Activated CD4-positive, alpha-beta T cell treated with anti-CD3 and anti-CD28 coated beads, Interleukin-2, amount 50 U/mL, for 16 hours (primary cell): Measurements from ENCODE around the gene GTF2IRD2.
A peak's percentile ranks its signal among the peaks of the same experiment; 100 is the strongest.
"Not testable (repeated sequence)": the region's sequence is repeated elsewhere in the genome, so short reads cannot be mapped to it uniquely, and the experiment has no call there.

Experiments
- DNase-seq: peaks from one replicate; pipeline ENCODE4 v3.0.0-alpha.2; 2020

Gene GTF2IRD2

GRCh38 chr7:74850833-74851721 is at the start of gene GTF2IRD2:
Gene GTF2IRD2 (minus strand): TSS chr7:74851605. CDS start chr7:74836378, 15,227 bp downstream.
- DNase-seq, result not testable (repeated sequence)

DNA sequence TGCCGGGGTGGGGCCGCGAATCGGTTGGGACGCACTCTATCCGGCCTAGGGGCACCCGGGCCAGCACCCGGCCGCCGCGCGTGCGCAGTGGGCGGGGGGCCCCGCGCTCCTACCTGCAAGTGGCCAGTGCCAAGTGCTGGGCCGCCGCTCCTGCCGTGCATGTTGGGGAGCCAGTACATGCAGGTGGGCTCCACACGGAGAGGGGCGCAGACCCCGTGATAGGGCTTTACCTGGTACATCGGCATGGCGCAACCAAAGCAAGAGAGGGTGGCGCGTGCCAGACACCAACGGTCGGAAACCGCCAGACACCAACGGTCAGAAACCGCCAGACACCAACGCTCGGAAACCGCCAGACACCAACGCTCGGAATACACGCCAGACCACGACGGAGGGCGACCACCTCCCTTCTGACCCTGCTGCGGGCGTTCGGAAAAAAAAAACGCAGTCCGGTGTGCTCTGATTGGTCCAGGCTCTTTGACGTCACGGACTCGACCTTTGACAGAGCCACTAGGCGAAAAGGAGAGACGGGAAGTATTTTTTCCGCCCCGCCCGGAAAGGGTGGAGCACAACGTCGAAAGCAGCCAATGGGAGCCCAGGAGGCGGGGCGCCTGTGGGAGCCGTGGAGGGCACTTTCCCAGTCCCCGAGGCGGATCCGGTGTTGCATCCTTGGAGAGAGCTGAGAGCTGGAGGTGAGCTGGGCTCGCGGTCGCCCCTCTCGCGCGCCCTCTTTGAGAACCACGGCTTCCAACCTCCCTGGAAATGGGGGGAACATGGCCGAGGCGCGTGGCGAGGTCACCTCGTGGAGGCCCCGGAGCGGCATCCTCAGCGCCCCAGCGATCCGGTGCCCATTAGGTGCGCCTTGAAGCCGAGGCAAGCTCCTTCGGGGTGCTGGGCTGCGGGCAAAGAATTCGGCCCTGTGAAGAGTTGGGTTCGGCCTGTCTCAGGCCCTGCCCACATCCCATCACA is 39.0 kb upstream of the GTF2IRD2 start:
- peak; percentile 89 for DNase-seq

DNA sequence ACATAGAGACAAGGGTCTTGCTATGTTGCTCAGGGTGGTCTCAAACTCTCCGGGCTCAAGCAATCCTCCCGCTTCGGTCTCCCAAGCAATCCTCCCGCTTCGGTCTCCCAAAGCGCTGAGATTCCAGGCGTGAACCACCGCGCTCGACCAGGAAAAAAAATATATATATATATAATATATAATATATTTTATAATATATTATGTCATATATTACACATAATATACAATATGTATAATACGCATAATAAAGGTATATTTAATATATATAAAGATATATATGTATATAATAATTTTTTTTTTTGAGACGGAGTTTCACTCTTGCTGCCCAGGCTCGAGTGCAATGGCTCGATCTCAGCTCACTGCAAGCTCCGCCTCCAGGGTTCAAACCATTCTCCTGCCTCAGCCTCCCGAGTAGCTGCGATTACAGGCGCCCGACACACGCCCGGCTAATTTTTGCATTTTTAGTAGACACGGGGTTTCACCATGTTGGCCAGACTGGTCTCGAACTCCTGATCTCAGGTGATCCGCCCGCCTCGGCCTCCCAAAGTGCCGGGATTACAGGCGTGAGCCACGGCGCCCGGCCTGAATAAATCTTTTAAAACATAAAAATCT is 38.2 kb upstream of the GTF2IRD2 start:
- not testable (repeated sequence) for DNase-seq

GRCh38 chr7:74885295-74885694 is 33.9 kb upstream of the GTF2IRD2 start:
- not testable (repeated sequence) for DNase-seq

DNA sequence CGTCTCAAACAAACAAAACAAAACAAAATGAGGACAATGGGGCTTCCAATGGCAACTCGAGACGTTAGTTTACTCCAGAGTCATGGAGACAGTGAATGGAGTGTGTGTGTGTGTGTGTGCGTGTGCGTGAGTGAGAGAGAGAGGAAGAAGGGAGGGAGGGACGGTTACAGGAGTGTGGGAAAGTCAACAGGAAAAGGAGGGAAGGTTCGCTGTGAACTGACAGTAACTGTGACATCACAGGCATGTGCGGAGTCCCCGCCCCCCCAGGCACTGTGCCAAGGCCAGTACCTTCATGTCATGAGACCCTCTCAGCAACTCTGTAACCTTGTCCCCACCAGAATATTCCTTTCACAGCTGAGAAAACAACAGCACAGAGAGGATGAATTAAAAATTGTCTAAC is 30.7 kb upstream of the GTF2IRD2 start:
- DNase-seq, result not testable (repeated sequence)

DNA sequence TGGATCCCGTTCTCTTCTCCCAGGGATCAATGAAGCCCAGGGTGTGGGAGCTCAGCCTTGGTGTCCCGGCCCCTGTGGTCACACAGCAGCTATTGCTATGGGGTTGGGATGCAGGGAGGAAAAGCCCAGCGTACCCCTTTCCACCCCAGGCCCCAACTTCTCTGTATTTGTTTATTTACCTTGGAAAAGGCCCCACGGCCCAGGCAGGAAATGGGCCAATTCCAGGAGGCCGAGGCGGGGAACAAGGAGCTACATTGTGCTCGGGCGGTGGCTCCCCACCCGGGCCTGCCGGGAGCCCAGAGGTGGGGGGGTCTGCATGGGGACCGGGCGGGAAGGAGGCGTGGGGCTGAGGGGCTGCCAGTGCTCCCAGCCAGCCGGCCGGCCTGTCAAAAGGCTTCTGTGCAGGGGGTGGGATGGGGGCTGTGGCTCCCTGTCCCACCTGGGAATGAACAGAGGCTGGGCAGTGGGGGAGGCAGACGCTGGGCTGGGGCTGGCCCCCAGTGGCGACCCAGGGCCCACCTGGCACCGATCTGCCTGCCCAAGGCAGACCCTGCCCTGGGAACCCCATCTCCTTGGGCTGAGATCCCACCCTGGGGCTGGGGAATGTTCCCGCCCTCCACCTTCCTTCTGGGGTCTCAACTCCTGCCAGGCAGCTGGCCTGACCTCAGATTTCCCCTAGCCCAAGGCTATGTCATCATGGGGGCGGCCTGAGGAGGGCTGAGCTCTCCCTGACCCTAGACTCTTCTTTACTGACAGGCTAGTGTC is 23.5 kb upstream of the GTF2IRD2 start:
- DNase-seq, result not testable (repeated sequence)

- not testable (repeated sequence) for DNase-seq
Observed at GRCh38 chr7:74874104-74874747, 22.8 kb upstream of the GTF2IRD2 start.

DNA sequence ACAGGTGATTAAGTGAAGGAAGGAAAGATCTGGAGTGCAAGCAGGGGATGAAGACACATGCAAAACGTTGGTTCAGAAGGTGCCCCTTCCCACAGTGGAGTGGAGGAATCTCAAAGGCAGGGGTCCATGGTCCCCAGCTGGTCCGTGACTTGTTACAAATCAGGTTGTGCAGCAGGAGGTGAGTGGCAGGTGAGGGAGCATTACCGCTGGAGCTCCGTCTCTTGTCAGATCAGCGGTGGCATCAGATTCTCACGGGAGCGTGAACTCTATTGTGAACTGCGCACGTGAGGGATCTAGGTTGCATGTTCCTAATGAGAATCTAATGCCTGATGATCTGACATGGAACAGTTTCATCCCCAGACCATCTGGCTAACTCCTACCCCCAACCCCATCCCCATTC is 21.1 kb upstream of the GTF2IRD2 start:
- not testable (repeated sequence) for DNase-seq

- not testable (repeated sequence) for DNase-seq
Observed at GRCh38 chr7:74865777-74866176, 14.4 kb upstream of the GTF2IRD2 start.

DNA sequence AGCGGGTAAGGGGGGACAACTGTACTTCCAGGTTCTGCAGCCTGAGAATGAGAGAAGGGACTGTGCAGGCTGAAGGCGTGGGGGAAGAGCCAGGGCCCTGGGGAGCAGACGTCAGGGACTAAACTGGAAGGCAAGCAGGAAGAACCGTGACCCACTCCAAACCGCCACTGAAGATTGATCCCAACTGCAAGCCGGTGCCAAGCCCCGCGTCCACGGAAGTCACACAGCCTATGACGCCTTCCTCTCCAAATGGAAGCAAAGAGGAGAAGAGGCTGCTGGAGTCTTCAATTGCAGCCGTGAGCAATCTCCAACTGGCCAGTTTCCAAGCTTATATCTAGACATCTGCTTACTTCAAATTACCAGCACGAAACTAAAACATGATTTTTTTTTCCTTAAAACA is 1.6 kb downstream of the GTF2IRD2 start:
- DNase-seq, result not testable (repeated sequence)

DNA sequence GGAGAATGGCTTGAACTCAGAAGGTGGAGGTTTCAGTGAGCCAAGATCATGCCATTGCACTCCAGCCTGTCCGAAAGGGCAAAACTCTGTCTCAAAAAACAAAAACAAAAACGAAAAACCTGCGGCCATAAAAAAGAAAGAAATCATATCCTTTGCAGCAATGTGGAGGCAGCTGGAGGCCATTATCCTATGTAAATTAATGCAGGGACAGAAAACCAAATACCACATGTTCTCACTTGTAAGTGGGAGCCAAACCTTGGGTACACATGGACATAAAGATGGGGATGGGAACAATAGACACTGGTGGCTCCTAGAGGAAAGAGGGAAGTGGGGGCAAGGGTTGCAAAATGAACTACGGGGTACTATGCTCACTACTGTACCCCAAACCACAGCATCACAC is 21.0 kb downstream of the GTF2IRD2 start:
- DNase-seq, result not testable (repeated sequence)

GRCh38 chr7:74829959-74830358 is 21.4 kb downstream of the GTF2IRD2 start:
- not testable (repeated sequence) for DNase-seq

DNA sequence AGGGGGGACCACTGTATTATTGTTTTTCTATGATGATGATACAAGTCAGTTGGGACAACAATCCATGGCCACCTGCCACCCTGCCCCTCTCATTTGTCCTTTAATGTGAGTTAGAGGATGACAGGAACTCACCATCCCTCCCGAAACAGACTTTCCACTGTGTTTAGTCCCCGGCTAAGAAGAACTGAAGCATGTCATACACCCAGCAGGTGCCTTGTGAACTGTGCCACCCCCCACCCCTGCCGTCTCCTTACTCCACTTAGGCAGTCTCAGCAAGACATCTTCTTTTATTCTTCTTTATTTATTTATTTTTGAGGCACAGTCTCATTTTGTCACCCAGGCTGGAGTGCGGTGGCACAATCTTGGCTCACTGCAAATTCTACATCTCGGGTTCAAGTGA is 30.1 kb downstream of the GTF2IRD2 start:
- not testable (repeated sequence) for DNase-seq

DNA sequence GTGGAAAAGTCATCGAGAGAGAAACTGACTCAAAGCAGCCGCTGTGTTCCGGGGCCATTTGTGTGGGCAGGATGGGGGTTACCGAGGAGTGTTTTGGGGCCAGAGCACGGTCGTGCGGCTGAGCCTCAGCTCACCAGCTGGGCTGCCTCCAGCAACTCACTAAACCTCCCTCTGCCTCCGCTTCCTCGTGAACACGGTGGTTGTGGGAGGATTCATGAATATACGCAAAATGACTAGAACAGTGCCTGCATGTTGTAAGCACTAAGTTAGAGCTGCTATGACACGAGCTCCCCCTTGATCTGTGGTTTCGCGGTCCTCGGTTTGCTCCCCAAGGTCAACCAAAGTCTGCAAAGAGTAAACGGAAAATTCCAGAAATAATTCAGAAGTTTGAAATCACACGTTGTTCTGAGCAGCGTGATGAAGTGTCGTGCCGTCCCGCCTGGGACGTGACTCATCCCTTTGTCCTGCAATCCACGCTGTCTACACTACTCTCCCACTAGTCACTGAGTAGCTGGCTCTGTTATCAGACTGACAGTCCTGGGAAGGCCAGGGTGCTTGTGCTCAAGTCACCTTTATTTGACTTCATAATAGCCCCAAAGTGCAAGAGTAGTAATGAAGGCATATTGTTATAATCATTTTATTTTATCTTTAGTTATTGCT is 31.1 kb downstream of the GTF2IRD2 start:
- not testable (repeated sequence) for DNase-seq

DNA sequence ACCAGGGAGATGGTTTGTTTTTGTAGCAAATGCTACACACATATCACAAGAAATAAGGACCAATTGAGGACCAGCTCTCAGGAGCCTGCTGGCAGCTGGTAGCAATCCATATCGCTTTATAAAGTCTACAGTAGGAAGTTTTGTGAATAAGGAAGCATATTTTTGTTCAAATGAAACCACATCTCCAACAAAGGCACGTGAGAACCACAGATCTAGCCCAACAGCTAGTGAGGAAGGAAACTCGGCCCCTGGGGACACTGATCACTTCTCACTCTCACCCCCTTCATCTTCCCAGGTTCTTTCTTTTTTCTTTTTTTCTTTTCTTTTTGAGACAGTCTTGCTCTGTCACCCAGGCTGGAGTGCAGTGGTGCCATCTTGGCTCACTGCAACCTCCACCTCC is 35.5 kb downstream of the GTF2IRD2 start:
- DNase-seq, result not testable (repeated sequence)

- DNase-seq, result peak; percentile 24
Observed at GRCh38 chr7:74798644-74799043, 52.8 kb downstream of the GTF2IRD2 start.

GRCh38 chr7:74797848-74798622 is 53.4 kb downstream of the GTF2IRD2 start:
- DNase-seq, result not testable (repeated sequence)

DNA sequence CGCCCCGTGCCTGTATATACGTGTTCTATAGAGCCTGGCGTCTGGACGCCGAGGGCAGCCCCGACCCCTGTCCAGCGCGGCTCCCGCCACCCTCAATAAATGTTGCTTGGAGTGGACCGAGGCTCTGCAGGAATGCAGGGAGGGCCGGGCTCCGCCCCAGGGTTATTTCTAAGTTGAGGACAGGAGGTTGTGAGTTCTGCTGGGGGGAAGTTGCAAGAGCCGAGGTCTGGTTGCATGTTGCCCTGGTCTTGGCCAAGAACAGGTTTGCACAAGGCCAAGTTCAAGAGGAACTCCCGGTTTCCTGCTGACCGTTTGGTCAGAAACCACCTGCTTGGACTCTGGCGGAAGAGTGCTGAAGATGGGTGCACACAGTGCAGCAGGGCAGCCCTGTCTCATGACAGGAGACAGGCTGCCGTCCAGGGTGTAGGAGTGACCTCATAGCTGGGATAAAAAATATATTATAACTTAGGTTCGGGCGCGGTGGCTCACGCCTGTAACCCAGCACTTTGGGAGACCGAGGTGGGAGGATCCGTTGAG is 62.1 kb downstream of the GTF2IRD2 start:
- not testable (repeated sequence) for DNase-seq

DNA sequence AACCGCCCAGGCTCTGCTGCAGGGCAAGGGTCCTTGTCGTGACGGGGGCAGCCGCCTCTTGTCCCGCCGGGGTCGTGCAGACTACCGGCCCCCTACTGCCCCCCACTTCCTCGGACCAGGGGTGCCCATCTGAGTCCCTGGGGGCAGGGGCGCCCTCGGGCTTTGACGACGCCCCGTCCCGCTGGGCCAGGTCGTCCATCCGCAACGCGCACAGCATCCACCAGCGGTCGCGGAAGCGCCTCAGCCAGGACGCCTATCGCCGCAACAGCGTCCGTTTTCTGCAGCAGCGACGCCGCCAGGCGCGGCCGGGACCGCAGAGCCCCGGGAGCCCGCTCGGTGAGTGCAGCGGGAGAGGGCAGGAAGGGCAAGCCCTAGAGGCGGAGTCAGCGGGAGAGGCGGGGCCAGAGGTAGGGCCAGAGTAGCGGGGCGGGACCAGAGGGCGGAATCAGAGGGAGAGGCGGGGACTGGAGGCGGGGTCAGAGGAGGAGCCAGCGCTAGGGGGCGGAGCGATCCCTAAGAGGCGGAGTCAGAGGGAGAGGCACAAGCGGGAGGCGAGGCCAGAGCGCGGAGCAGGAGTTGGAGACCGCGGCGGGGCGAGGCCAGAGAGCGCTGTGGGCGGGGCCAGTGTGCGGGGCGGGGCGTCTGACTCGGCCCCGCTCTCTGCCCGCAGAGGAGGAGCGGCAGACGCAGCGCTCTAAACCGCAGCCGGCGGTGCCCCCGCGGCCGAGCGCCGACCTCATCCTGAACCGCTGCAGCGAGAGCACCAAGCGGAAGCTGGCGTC is 62.8 kb downstream of the GTF2IRD2 start:
- peak; percentile 98 for DNase-seq
